HG03469 (cell line): ENCODE measurements around the gene CTXN2.

ENCODE experiments used
- ATAC-seq: cut with Tn5 transposase; IDR thresholded peaks from one replicate; pipeline ENCODE4 v1.9.1; 2021; ENCODE audit warnings: mild to moderate bottlenecking, moderate library complexity, moderate number of reproducible peaks; ENCODE audit not compliant: unreplicated experiment

Gene CTXN2

DNA sequence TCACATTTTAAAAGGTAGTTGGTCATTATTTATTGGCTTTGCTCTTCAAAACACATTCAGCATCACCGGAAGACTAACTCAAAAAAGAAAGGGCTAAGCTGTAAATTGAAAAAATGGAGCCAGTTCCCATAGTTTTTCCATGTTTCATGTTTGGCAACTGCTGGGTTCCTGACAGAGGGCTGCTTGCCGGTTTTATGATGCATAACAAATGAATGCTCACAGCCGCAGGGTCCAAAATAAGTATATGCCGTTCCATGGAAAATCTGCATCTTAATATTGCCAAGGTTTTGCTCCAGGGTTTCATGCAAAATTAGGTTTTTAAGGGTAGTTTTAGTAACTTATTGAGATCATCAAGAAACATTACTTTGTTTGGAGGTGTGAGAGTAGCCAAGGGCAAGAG is 30.4 kb downstream of the CTXN2 start:
- no peak for ATAC-seq

DNA sequence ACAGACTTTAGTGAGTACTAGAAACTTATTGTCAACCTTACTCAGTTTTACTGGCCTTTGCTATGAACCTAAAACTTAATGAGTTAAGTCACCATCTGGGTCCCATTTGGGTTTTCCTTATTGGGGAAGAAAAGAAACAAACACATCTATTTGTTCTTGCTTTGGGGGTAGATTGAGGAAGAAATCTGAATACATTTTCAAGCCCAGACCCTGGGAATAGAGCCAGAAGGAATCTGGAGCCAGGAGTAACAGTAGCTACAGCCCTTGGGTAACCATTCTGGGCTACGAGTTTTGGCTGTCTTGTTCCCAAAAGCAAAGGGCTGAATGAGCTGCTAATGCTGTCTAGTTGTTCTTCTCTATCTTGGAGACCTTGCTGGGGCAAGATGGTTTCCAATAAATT is 31.2 kb downstream of the CTXN2 start:
- no peak for ATAC-seq

DNA sequence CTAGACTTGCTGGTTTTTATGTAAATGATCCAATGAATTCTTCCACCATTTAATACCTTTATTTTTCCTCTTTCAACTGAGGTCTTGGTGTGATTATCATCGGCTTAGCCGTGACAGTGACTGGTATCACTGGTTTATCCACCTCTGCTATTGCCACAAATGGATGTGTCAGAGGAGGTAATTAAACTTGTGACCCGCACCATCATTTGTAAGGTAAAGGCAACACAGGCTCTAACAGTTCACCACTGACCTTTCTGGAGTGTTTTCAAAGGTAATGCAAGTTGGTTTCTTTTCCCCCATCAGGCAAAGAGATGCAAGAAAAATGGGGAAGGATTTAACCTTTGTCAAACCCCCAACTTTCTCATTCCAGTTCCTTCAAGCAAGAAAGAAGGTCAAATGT is 34.3 kb downstream of the CTXN2 start:
- no peak for ATAC-seq

DNA sequence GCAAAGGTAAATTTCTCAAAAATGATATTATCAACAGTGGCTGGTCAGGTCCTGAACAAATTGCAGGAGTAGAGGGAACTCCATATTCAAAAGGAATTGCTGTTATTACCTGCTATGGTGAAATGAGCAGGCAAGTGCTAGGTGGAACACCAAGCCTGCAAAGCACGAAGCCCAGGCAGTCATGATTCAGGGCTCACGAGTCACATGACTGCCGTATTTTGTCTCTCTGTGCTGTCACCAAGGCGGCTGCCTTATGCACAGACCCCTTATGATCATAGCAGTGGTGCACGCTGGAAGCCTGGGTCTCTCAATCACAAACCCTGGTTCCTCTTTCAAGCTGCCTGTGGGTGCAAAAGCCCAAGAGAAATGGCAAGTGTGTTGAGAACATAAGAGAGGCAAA is 39.0 kb downstream of the CTXN2 start:
- ATAC-seq, result no peak

DNA sequence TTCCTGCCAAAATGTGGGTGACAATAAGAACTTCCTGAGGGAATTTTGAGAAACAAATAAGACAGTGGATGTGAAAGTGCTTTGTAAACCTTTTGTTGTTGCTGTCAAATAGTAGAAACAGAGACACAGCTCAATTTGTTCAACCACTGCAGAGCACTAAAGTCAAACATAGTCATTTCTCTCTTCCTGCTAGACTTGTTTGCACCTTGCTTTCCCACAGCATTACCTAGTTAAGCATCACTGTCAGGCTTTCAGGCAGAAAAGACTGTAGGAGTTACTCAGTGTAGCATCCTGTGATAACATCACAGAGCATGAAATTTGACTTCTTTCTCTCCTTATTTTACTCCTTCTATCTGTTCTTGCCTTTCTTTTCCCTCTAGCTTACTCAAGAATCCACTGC is 41.8 kb downstream of the CTXN2 start:
- no peak for ATAC-seq

DNA sequence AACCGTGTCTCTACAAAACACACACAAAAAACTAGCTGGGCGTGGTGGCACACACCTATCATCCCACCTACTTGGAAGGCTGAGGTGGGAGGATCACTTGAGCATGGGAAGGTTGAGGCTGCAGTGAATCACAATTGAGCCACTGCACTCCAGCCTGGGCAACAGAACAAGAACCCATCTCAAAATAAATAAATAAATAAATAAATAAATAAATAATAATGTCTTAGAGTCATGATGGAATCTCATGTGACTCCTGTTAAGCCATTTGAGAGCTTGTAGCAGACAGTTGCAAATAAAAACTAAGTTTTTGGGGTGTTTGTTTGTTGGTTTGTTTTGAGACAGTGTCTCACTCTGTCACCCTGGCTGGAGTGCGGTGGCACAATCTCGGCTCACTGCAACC is 47.9 kb downstream of the CTXN2 start:
- no peak for ATAC-seq

DNA sequence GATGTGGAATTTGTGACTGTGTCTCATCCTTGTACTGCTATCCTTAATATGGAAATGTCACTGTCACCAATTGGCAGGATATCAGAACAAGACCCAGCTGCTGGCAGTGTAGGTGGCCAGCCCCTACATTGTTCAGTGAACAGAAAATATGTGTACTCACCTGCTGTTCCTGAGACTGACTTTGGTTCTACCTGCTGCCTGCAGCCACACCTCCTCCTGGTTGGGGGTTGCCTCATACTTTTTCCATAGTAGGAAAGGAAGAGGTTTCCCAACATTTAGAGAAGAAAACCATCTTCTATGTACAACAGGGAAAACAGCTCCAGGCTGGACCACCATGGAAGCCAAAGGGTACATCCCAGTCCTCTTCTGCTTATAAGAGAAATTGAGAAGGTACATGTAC is 50.5 kb downstream of the CTXN2 start:
- ATAC-seq, result no peak

DNA sequence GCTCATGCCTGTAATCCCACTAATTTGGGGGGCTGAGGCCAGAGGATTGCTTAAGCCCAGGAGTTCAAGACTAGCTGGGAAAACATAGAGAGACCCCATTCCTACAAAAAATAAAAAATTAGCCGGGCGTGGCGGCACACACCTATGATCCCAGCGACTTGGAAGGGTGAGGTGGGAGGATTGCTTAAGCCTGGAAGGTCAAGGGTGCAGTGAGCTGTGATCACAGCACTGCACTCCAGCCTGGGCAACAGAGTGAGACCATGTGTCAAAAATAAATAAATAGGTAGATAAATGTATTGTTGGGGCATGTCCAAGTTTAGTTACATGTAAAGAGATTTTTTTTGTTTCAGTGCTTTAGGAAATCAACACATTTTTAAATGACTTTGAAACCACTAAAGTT is 51.1 kb downstream of the CTXN2 start:
- no peak for ATAC-seq

DNA sequence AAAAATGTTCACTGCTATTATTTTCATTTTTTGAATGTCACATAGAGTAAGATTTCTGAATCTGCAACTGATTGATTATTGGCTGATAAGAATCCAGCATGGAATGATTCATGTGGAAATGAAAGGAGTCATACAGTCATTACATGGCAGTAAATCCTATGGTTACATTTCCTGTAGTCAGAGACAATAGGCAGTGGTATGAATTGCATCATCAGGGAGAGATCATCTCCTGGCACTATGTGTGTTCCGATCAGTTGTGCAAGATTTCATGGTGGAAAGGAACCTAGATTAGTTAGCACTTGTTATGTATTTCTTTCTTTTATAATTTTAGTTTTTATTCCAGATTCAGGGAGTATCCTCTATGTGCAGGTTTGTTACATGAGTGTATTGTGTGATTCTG is 53.5 kb downstream of the CTXN2 start:
- no peak for ATAC-seq

DNA sequence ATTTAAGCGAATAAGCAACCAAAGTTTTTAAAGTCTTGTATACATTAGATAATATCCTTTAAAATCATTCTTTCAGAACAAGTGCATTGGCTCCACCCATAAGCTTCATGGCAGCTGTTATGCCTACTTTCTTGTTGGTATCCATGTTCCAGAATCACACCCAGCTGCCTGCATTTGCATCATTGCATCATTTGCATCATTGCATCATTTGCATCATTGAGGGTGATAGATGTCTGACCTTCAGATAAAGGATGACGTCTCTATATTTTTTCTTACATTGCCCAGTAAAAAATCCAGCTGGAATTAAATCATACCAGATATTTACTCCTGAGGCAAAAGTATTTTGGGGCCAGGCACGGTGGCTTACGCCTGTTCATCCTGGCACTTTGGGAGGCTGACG is 56.9 kb downstream of the CTXN2 start:
- no peak for ATAC-seq

DNA sequence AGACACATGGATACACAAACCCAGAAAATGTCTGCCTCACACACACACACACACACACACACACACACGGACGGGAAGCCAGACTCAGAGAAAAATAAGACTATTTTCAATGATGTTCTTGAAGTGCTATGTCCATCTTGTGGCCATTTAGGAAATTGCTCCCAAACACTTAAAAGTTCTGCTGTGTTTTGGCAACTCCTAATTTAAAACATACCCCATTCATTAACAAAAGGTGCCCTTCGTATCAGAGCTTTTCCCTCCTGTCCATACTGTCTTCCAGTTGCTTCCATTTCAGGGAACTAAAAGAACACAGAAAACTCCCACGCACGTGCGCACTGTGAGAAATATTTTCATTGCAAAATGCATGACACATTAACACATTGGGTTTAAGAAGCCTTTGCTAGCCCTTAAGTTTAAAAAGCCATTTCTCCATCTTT is 59.2 kb downstream of the CTXN2 start:
- ATAC-seq, result no peak

DNA sequence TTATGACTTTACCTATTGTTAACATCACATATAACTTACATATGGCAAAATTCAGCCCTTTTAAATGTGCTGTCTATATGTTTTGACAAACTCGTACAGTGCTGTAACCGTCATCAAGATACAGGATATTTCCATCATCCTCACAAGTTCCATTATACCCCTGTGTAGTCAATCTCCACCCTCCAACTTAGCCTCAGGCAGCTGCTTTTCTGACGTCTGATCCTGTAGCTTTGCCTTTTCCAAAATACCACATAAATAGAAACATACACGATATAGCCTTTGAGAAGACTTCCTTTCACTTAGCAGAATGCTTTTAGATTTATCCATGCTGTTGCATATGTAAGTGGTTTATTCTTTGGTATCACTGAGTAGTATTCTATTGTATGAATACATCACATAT is 61.7 kb downstream of the CTXN2 start:
- ATAC-seq, result no peak
